Measurements from ENCODE around the gene HPGD. TPM values are rescaled to one million over a fixed set of nuclear protein-coding genes. Genes with fewer than 3 reads are reported as not detected.

Gene HPGD
- total RNA-seq, 3 donors from 2014 or later (not counting 1 experiment from before 2014, with no cell fraction given) = 2.2 to 26.7 (median 12.0) TPM

- TF ChIP-seq CTCF (IDR thresholded peaks at IDR 0.05) = no peak
- no peaks in the 10 kb centered on the region for H3K9me3 ChIP-seq (ENCODE audit: control insufficient read depth, insufficient read depth, low read length)
- H3K27ac ChIP-seq (ENCODE audit: low read length) = no peak overlapping the region
- H3K9me3 Mint-ChIP-seq = no peaks in the 10 kb centered on the region
- no peaks in the 10 kb centered on the region for H3K27me3 ChIP-seq (ENCODE audit: control insufficient read depth, insufficient read depth, low read length)
- no peak overlapping the region for H3K4me3 ChIP-seq (ENCODE audit: low read length)
- no peaks in the 10 kb centered on the region for H3K36me3 ChIP-seq (ENCODE audit: control insufficient read depth, insufficient read depth, low read length)
- no peaks in the 10 kb centered on the region for H3K36me3 Mint-ChIP-seq
- H3K4me1 Mint-ChIP-seq = peaks cover 8 to 18% of the 10 kb centered on the region in 2 donors
- DNase-seq (no peak), ATAC-seq (no peak)
- H3K4me1 ChIP-seq (ENCODE audit: control insufficient read depth, insufficient read depth, low read length) = peaks cover 14% of the 10 kb centered on the region
- 96% methylated on average over 7 of the region's 7 CpGs for WGBS (ENCODE audit: insufficient coverage)
- H3K27ac Mint-ChIP-seq = no peak overlapping the region
- intact Hi-C loops (cut with micrococcal nuclease) = no loop called here
- H3K27me3 Mint-ChIP-seq (ENCODE audit: low read depth in 2 of 2) = peaks cover 16 to 19% of the 10 kb centered on the region in 2 donors
- no peak overlapping the region for H3K4me3 Mint-ChIP-seq
These were observed 4.4 kb upstream of the HPGD start for GRCh38 chr4:174526731-174527130.

GRCh38 chr4:174524242-174524641 is 2.0 kb upstream of the HPGD start:
- H3K27ac ChIP-seq (ENCODE audit: low read length) = no peak overlapping the region
- no peaks in the 10 kb centered on the region for H3K9me3 ChIP-seq (ENCODE audit: control insufficient read depth, insufficient read depth, low read length)
- H3K36me3 ChIP-seq (ENCODE audit: control insufficient read depth, insufficient read depth, low read length) = no peaks in the 10 kb centered on the region
- peaks cover 16% of the 10 kb centered on the region for H3K4me1 ChIP-seq (ENCODE audit: control insufficient read depth, insufficient read depth, low read length)
- no peak overlapping the region for H3K4me3 ChIP-seq (ENCODE audit: low read length)
- no peak for DNase-seq
- no peak for ATAC-seq
- TF ChIP-seq CTCF (IDR thresholded peaks at IDR 0.05) = no peak
- WGBS (ENCODE audit: insufficient coverage) = 73% methylated on average over 4 of the region's 4 CpGs
- Mint-ChIP-seq H3K27me3 (ENCODE audit: low read depth in 2 of 2) (peaks cover 10 to 12% of the 10 kb centered on the region in 2 donors), H3K36me3 (no peaks in the 10 kb centered on the region), H3K4me1 (peaks cover 12 to 34% of the 10 kb centered on the region in 2 donors), H3K27ac (peak overlapping the region in 1 of 2 donors; percentile 90), H3K4me3 (peak overlapping the region; percentile 95), H3K9me3 (no peaks in the 10 kb centered on the region)
- no peaks in the 10 kb centered on the region for H3K27me3 ChIP-seq (ENCODE audit: control insufficient read depth, insufficient read depth, low read length)
- intact Hi-C loops (cut with micrococcal nuclease) = loop anchor here (5.0 kb wide), 1 partner anchor 242 kb away; the partner anchor contains the start of genes CEP44 and FBXO8

DNA sequence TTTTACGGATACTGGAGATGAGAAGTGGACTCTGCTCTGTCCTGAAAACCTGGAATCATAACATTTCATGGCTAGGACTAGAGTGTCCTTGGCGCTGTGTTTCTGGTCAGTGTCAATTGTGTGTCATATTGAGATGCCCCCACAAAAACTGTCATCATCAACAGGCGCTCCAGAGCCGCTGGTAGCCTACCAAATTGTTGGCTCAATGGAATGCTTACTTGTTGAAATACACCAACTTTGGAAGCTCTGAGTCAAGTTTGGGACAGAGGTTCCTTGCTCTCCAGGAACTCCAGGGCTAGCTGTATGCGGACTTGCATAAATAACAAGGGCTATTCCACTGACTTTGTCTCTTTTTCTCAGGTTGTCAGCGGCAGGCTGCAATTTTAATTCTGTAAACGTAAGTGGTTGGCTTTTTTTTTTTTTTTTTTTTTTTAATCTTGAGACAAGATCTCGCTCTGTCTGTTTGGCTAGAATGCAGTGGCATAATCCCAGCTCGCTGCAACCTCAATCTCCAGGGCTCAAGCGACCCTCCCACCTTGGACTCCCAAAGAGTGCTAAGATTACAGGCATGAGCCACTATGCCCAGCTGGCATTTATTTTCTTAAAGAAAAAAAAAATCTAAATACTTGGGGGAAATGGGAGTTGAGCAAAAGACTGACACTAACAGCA is 871 bp upstream of the HPGD start:
- no peaks in the 10 kb centered on the region for H3K9me3 ChIP-seq (ENCODE audit: control insufficient read depth, insufficient read depth, low read length)
- Mint-ChIP-seq H3K27me3 (ENCODE audit: low read depth in 2 of 2) (peaks cover 10 to 12% of the 10 kb centered on the region in 2 donors), H3K4me1 (peaks cover 12 to 34% of the 10 kb centered on the region in 2 donors), H3K27ac (peak overlapping the region; percentile 79 to 90), H3K36me3 (no peaks in the 10 kb centered on the region), H3K4me3 (peak overlapping the region; percentile 95), H3K9me3 (no peaks in the 10 kb centered on the region)
- H3K36me3 ChIP-seq (ENCODE audit: control insufficient read depth, insufficient read depth, low read length) = no peaks in the 10 kb centered on the region
- no peaks in the 10 kb centered on the region for H3K27me3 ChIP-seq (ENCODE audit: control insufficient read depth, insufficient read depth, low read length)
- no peak for TF ChIP-seq CTCF (IDR thresholded peaks at IDR 0.05)
- DNase-seq (peak in 1 of 2 donors; percentile 27), ATAC-seq (peak in 2 of 3 donors; percentile 5 to 11)
- H3K4me3 ChIP-seq (ENCODE audit: low read length) = peak overlapping the region; percentile 42
- 27% methylated on average over 10 of the region's 10 CpGs for WGBS (ENCODE audit: insufficient coverage)
- peaks cover 16% of the 10 kb centered on the region for H3K4me1 ChIP-seq (ENCODE audit: control insufficient read depth, insufficient read depth, low read length)
- intact Hi-C loops (cut with micrococcal nuclease) = loop anchor here (2.0 to 5.0 kb wide), 2 partner anchors 68 to 241 kb away; partner anchors contain the start of genes CEP44 and FBXO8
- H3K27ac ChIP-seq (ENCODE audit: low read length) = peak overlapping the region; percentile 68
